ENCODE measurements around the gene MB21D2.

The MB21D2 gene

DNA sequence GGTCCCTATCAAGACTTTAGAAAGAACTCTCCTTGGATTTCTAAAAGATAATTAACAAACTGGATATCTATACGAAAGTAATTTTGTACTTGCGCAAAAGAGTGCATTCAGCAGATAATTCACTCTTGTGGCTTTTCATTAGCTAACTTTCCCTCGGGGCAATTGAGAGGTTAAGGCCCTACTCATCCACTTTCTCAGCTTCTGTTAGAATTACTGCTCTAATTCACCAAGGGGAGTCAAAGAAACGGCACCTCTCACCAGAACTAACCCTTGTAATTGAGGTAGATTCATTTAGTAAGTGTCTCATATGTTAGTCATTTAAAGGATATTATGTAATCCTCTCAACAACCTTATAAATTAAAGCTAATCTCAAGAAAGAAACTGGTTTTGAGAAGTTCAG lies 22.5 kb upstream of the MB21D2 start:
- no peaks in the 10 kb centered on the region for H3K79me2 ChIP-seq (ENCODE audit: low read length)
- DNase-seq: no peak
- H4K20me1 ChIP-seq (ENCODE audit: insufficient read depth, low read length): no peaks in the 10 kb centered on the region
- H3K4me2 ChIP-seq (ENCODE audit: low read depth, low read length): no peak overlapping the region
- H3K9ac ChIP-seq (ENCODE audit: low read length): no peak overlapping the region
- no peaks in the 10 kb centered on the region for H3F3A ChIP-seq (ENCODE audit: insufficient read depth, low read length)
- no peak overlapping the region for H3K27ac ChIP-seq (ENCODE audit: low read length)
- H3K4me1 ChIP-seq (ENCODE audit: low read length): no peaks in the 10 kb centered on the region
- H3K36me3 ChIP-seq (replicated peaks; ENCODE audit: insufficient read depth, low read length): no peaks in the 10 kb centered on the region
- no peaks in the 10 kb centered on the region for H3K9me3 ChIP-seq (replicated peaks; ENCODE audit: insufficient read depth, low read length)
- H2AFZ ChIP-seq (ENCODE audit: low read length): no peak overlapping the region
- H3K4me3 ChIP-seq (ENCODE audit: low read length): no peak overlapping the region
- H3K27me3 ChIP-seq (replicated peaks; ENCODE audit: insufficient read depth, low read length): no peaks in the 10 kb centered on the region
- no peaks in the 10 kb centered on the region for H3K9me2 ChIP-seq (replicated peaks; ENCODE audit: insufficient read depth, low read length)
- TF ChIP-seq EZH2 (optimal IDR thresholded peaks at IDR 0.05; ENCODE audit: low read depth, low read length) (no peak), EZH2phosphoT487 (IDR thresholded peaks at IDR 0.05; ENCODE audit: low read length) (no peak)
- TF ChIP-seq, protein P1, sequence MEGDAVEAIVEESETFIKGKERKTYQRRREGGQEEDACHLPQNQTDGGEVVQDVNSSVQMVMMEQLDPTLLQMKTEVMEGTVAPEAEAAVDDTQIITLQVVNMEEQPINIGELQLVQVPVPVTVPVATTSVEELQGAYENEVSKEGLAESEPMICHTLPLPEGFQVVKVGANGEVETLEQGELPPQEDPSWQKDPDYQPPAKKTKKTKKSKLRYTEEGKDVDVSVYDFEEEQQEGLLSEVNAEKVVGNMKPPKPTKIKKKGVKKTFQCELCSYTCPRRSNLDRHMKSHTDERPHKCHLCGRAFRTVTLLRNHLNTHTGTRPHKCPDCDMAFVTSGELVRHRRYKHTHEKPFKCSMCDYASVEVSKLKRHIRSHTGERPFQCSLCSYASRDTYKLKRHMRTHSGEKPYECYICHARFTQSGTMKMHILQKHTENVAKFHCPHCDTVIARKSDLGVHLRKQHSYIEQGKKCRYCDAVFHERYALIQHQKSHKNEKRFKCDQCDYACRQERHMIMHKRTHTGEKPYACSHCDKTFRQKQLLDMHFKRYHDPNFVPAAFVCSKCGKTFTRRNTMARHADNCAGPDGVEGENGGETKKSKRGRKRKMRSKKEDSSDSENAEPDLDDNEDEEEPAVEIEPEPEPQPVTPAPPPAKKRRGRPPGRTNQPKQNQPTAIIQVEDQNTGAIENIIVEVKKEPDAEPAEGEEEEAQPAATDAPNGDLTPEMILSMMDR (IDR thresholded peaks at IDR 0.05; ENCODE audit: low read length): no peak

DNA sequence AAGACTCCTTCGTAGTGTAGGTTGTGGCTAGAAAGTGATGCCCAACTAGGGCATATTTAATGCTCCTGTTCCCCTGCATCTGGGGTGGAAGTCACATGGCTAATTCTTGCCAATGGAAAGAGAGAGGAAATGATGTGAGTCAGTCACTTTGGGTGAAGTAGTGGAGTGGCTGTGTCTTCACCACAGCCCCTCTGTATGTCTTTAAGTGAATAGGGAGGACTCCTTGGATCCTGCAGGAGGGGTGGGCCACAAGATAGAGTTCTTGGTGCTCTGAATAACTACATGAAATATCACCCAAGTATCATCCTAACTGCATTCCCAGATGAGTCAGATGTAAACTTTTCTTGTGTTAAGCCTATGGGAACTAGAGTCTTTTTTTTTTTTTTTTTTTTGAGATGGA lies 17.8 kb upstream of the MB21D2 start:
- Histone ChIP-seq H3K36me3 (replicated peaks; ENCODE audit: insufficient read depth, low read length) (no peaks in the 10 kb centered on the region), H3K4me1 (ENCODE audit: low read length) (no peaks in the 10 kb centered on the region), H3K9me2 (replicated peaks; ENCODE audit: insufficient read depth, low read length) (no peaks in the 10 kb centered on the region), H4K20me1 (ENCODE audit: insufficient read depth, low read length) (no peaks in the 10 kb centered on the region), H3K4me2 (ENCODE audit: low read depth, low read length) (no peak overlapping the region), H3K9ac (ENCODE audit: low read length) (no peak overlapping the region), H2AFZ (ENCODE audit: low read length) (no peak overlapping the region), H3K27ac (ENCODE audit: low read length) (no peak overlapping the region), H3F3A (ENCODE audit: insufficient read depth, low read length) (no peaks in the 10 kb centered on the region), H3K9me3 (replicated peaks; ENCODE audit: insufficient read depth, low read length) (no peaks in the 10 kb centered on the region), H3K27me3 (replicated peaks; ENCODE audit: insufficient read depth, low read length) (no peaks in the 10 kb centered on the region), H3K79me2 (ENCODE audit: low read length) (no peaks in the 10 kb centered on the region), H3K4me3 (ENCODE audit: low read length) (no peak overlapping the region)
- TF ChIP-seq EZH2 (optimal IDR thresholded peaks at IDR 0.05; ENCODE audit: low read depth, low read length) (no peak), EZH2phosphoT487 (IDR thresholded peaks at IDR 0.05; ENCODE audit: low read length) (no peak)
- TF ChIP-seq, protein P1 (IDR thresholded peaks at IDR 0.05; ENCODE audit: low read length): no peak
- no peak for DNase-seq

DNA sequence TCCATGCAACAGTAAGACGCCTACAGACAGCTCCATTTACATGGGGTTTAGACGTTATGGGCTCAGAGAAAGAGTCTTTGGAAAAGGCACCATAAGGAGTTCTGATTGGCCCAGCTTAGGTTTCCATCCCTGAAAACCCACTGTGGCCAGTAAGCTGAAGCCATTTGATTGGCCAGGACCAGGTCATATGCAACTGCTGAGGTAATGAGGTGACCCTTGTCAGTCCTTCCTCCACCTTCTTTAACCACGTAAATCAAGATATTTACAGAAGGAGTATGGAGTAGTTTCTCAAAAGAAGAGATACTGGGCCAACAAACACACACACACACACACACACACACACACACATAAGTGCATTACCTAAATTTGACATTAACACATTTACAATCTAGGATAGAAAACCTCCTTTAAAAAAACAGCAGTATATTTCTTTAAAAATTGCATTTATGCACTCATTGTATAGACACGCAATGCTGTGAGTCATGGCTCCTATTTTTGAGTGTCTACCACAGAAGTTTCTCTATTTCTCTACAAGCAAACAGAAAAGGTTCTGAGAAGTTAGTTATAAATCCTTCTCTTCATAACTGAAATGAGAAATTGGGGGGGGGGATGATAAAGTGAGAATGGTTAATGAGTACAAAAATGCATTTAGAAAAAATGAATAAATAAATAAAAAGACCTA lies 16.3 kb upstream of the MB21D2 start:
- Histone ChIP-seq H3K36me3 (replicated peaks; ENCODE audit: insufficient read depth, low read length) (no peaks in the 10 kb centered on the region), H2AFZ (ENCODE audit: low read length) (no peak overlapping the region)

More for the DNA sequence above, 16.3 kb upstream of the MB21D2 start:
- no peak for DNase-seq
- H3K27me3 ChIP-seq (replicated peaks; ENCODE audit: insufficient read depth, low read length): no peaks in the 10 kb centered on the region
- no peaks in the 10 kb centered on the region for H3K9me3 ChIP-seq (replicated peaks; ENCODE audit: insufficient read depth, low read length)
- H3K4me1 ChIP-seq (ENCODE audit: low read length): no peaks in the 10 kb centered on the region
- H3K9me2 ChIP-seq (replicated peaks; ENCODE audit: insufficient read depth, low read length): no peaks in the 10 kb centered on the region
- no peak overlapping the region for H3K9ac ChIP-seq (ENCODE audit: low read length)
- no peak overlapping the region for H3K4me3 ChIP-seq (ENCODE audit: low read length)
- TF ChIP-seq, protein P1 (IDR thresholded peaks at IDR 0.05; ENCODE audit: low read length): no peak
- TF ChIP-seq EZH2phosphoT487 (IDR thresholded peaks at IDR 0.05; ENCODE audit: low read length): no peak
- no peak for TF ChIP-seq EZH2 (optimal IDR thresholded peaks at IDR 0.05; ENCODE audit: low read depth, low read length)
- no peak overlapping the region for H3K27ac ChIP-seq (ENCODE audit: low read length)
- H3F3A ChIP-seq (ENCODE audit: insufficient read depth, low read length): no peaks in the 10 kb centered on the region
- H3K79me2 ChIP-seq (ENCODE audit: low read length): no peaks in the 10 kb centered on the region
- H3K4me2 ChIP-seq (ENCODE audit: low read depth, low read length): no peak overlapping the region
- H4K20me1 ChIP-seq (ENCODE audit: insufficient read depth, low read length): no peaks in the 10 kb centered on the region

All from MM.1S (cell line).